Astrocyte (in vitro differentiated cells and primary cell): ENCODE data around the gene REC114.
"Not testable (repeated sequence)": the region's sequence is repeated elsewhere in the genome, so short reads cannot be mapped to it uniquely, and the experiment has no call there.

Experiments
- EZH2 ChIP-seq: IDR thresholded peaks from 2 replicates; pipeline ENCODE4 v1.6.1; 2012; ENCODE audit warnings: mild to moderate bottlenecking, low read length, inconsistent platforms; ENCODE audit not compliant: insufficient read depth
- TF ChIP-seq, protein P1 (sequence below): IDR thresholded peaks from 2 replicates; pipeline ENCODE4 v1.5.1; 2011; ENCODE audit warnings: low read depth, mild to moderate bottlenecking, inconsistent platforms, low read length, moderate library complexity; ENCODE audit not compliant: insufficient read depth

DNA sequence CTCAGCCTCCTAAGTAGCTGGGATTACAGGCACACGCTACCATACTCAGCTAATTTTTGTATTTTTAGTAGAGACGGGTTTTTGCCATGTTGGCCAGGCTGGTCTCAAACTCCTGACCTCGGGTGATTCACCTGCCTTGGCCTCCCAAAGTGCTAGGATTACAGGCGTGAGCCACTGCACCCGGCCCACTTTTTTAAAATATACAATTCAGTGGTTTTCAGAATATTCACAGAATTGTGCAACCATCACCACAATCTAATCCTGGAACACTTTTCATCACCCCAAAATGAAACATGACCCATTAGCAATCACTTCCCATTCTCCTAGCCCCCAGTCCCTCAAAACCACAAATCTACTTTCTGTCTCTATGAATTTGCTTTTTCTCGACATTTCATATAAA is 42.7 kb upstream of the REC114 start:
- TF ChIP-seq, protein P1, sequence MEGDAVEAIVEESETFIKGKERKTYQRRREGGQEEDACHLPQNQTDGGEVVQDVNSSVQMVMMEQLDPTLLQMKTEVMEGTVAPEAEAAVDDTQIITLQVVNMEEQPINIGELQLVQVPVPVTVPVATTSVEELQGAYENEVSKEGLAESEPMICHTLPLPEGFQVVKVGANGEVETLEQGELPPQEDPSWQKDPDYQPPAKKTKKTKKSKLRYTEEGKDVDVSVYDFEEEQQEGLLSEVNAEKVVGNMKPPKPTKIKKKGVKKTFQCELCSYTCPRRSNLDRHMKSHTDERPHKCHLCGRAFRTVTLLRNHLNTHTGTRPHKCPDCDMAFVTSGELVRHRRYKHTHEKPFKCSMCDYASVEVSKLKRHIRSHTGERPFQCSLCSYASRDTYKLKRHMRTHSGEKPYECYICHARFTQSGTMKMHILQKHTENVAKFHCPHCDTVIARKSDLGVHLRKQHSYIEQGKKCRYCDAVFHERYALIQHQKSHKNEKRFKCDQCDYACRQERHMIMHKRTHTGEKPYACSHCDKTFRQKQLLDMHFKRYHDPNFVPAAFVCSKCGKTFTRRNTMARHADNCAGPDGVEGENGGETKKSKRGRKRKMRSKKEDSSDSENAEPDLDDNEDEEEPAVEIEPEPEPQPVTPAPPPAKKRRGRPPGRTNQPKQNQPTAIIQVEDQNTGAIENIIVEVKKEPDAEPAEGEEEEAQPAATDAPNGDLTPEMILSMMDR, result not testable (repeated sequence)
- not testable (repeated sequence) for TF ChIP-seq EZH2
